NCI-H69 (cell line): Measurements from ENCODE around the gene TRMT2A.

Source experiments
- DNase-seq: peaks from one replicate; lab custom pipeline; 2025; lab: John Stamatoyannopoulos, UW

Gene TRMT2A

DNA sequence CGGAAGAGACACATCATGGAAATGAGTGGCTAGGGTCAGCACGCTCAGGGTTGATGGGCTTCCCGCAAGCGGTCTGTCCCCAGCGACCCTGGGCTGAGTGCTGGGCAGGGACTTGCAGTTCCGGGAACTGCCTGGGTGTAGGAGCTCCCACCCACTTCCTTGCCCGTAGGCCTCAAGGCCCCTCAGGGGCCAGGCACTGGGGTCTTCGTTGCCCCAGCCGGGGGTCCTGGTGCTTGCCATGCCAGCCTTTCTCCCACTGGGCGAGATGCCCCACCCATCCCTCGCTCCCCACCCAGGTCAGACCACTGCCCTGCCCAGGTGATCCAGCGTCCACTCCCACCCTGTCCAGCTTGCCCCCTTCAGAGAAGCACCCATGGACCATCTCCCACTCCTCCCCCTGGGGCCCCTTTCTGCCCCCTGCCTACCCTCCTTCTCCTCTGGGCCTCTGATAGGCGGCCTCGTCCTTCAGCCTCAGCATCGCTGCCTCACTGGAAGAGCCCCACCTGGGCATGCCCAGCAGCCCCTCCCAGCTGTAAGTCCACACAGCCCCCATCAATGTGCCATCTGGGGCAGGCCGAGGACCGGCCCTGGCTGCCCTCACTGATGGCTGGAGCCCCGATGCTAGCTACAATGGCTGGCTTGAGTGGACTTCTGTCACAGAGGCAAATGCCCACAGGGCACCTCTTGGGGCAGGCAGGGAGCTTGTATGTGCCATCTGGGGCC is 54.8 kb downstream of the TRMT2A start:
- DNase-seq, result no peak
